Gastrocnemius medialis (tissue), 4 donors: ENCODE measurements around the gene XYLT2.
"Not testable (repeated sequence)": the region's sequence is repeated elsewhere in the genome, so short reads cannot be mapped to it uniquely, and the experiment has no call there.

Source experiments
- POLR2A ChIP-seq, 2 donors: fragments of 450-650 bp; IDR thresholded peaks; one replicate each; pipeline ENCODE4 v1.6.1; 2017; ENCODE audit warnings: antibody characterized with exemption in 2 of 2, mild to moderate bottlenecking in 2 of 2, moderate library complexity in 2 of 2
- TF ChIP-seq, protein P1 (sequence below), 5 experiments: fragments of 450-650 bp in 3 of 5; fragments of 200-600 bp in 2 of 5; sonication (generic) in 2 of 5; IDR thresholded peaks in 4 of 5; conservative IDR thresholded peaks in 1 of 5; 1 replicate in 4 of 5; 2 replicates in 1 of 5; pipeline ENCODE4 v1.5.1; 2016 to 2019; ENCODE audit warnings: antibody characterized with exemption in 5 of 5, mild to moderate bottlenecking in 3 of 5, moderate library complexity in 3 of 5

DNA sequence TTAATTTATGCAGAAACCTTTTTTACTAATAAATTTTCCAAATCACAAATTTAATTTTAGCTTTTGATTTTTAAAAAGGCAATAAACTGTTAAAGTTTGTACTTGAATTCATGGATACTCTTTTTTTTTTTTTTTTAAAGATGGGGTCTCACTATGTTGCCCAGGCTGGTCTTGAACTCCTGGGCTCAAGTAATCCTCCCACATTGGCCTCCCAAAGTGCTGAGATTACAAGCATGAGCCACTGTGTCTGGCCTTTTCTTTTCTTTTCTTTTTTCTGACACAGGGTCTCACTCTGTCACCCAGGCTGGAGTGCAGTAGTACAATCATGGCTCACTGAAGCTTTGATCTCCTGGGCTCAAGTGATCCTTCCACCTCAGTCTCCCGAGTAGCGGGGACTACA is 29.3 kb upstream of the XYLT2 start:
- TF ChIP-seq POLR2A (IDR thresholded peaks at IDR 0.05) = not testable (repeated sequence)
- TF ChIP-seq, protein P1, sequence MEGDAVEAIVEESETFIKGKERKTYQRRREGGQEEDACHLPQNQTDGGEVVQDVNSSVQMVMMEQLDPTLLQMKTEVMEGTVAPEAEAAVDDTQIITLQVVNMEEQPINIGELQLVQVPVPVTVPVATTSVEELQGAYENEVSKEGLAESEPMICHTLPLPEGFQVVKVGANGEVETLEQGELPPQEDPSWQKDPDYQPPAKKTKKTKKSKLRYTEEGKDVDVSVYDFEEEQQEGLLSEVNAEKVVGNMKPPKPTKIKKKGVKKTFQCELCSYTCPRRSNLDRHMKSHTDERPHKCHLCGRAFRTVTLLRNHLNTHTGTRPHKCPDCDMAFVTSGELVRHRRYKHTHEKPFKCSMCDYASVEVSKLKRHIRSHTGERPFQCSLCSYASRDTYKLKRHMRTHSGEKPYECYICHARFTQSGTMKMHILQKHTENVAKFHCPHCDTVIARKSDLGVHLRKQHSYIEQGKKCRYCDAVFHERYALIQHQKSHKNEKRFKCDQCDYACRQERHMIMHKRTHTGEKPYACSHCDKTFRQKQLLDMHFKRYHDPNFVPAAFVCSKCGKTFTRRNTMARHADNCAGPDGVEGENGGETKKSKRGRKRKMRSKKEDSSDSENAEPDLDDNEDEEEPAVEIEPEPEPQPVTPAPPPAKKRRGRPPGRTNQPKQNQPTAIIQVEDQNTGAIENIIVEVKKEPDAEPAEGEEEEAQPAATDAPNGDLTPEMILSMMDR (IDR thresholded peaks at IDR 0.05 in 4 of 5, conservative IDR thresholded peaks at IDR 0.05 in 1 of 5) = not testable (repeated sequence)
